ENCODE data around the gene CCNI.
"Not testable (repeated sequence)": the region's sequence is repeated elsewhere in the genome, so short reads cannot be mapped to it uniquely, and the experiment has no call there.

CCNI gene, protein sequence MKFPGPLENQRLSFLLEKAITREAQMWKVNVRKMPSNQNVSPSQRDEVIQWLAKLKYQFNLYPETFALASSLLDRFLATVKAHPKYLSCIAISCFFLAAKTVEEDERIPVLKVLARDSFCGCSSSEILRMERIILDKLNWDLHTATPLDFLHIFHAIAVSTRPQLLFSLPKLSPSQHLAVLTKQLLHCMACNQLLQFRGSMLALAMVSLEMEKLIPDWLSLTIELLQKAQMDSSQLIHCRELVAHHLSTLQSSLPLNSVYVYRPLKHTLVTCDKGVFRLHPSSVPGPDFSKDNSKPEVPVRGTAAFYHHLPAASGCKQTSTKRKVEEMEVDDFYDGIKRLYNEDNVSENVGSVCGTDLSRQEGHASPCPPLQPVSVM

DNA sequence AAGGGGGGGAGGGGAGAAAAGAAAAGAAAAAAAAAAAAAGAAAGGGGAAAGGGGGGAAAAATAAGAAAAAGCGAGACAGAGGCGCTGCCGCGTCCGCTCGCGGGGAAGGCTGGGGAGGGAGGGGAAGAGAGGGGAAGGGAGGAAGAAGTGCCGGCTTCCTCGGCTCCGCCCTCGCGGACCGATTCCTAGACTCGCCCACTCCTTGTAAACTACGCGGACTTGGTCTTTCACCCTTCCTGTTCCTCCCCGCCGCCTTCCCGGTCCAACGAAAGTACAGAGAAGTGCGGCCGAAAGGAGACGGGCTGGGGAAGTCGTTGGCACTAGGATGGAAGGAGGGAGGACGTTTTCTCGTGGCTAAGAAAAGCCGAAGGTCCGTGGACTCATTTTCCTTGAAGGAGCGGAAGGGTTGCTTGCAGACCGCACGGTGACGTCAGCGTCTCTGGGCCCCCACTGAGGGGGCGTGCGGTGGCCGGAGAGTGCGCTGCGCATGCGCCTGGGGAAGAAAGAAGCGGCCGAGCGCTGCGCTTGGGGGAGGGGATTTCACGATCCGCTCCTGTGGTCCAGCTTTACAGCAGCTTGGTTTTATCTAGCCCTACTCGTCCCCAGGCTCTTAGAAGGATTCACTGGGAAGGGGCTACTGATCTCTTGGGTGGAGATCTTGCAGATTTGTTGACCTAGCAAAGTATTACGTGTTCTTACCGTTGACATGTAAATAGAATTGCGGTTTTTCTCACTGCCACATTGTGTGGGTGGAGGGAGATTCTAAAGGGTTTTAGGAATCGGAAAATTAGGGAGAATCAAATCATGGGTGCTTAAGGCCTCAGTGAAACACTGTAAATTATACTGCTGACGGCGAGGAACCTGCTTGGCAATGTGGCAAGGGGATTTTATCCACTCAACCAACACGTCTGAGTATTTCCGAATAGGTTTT lies at the start of gene CCNI:
Gene CCNI (minus strand): TSS at position 121 of the 931 bp plus-strand sequence. CDS start 9,627 bp downstream, outside the sequence.
- peak; percentile 90 to 92 for DNase-seq

DNA sequence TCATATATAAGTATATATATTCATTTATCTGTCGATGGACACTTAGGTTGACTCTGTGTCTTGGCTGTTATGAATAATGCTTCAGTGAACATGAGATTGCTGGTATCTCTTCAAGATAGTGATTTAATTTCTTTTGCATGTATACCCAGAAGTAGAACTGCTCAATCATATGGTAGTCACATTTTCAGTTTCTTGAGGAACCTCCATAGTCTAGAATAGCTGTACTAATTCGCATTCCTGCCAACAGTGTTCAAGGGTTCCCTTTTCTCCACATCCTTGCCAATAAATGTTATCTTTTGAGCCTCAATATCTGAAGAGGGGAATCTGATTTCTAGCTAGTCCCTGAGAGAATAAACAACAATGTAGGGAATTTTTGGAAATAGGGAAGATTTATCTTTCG lies 48.8 kb upstream of the CCNI start:
- DNase-seq, result no peak

DNA sequence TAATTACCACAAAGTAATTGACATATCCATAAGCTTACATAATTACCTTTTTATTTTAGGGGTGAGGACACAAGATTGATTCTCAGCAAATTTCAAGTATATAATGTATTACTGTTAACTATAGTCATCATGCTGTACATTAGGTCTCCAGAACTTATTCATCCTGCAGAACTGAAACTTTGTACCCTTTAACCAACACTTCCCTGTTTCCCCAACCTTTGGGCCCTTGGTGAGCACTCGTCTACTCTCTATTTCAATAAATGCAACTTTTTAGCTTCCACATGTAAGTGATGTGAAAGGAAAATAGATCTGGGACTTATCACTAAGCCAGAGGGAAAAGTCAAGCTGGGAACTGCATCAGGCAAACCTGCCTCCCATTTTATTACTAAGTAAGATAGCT lies 47.6 kb upstream of the CCNI start:
- DNase-seq, result no peak

DNA sequence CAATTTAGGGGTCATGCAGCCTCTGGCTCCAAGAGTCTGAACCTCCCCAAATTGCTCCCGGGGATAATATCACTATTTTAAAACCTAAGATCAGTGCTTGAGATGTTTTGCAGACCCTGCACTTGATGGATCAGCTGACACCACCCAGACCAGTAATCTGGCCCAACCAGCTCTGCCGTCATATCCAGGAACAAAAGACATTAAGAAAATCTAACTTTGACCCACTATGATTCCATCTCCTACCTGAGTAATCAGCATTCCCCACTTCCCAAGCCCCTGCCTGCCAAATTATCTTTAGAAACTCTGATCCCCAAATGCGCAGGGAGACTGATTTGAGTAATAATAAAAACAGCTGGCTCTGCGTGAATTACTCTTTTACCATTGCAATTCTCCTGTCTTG lies 46.9 kb upstream of the CCNI start:
- DNase-seq, result no peak

DNA sequence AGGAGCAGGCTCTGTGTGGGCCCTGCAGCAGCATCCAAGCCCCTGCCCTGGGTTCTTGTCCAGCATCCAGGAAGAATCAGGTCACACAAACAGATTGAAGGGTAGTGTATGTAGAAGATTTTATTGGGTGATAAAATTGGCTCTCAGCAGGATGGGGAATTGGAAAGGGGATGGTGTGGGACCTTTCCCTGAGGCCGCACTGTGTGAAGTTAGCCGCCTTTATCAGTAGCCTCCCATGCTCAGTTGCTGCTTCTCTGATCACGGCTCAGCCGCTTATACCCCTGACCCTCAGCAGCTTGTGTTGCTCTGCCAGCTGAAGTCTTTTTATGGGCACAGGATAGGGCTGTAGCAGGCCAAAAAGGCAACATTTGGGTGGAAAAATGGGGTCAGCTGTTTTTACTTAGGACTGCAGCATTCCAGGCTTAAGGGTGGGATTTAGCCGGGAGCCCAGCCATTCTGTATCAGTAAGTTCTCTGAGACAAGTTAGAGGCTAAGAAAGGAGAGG lies 46.0 kb upstream of the CCNI start:
- no peak for DNase-seq

DNA sequence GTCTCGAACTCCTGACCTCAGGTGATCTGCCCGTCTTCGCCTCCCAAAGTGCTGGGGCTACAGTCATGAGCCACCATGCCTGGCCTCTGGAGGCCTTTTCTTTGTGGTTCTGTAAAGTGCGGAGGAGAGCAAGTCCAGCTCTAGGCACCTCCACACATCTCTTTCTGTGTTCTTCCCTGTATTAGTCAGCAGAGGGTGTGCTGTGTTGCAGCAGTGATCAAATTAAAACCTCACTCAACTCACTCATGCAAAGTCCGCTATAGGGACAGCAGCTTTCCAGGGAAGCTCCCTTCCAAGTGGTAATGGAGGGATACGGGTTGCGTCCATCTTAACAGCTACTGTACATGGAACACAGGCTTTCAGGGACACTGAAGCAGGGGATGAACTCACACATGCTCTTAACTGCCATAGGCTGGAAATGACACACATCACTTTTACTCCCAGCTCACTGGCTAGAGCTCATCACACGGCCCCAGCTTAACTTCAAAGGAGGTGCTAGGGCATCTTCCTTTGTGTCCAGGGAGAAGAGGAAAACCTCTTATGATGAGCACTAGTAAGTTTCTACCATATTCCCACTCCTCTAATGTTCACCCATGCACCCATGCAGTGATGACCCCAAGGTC lies 45.2 kb upstream of the CCNI start:
- DNase-seq, result no peak

DNA sequence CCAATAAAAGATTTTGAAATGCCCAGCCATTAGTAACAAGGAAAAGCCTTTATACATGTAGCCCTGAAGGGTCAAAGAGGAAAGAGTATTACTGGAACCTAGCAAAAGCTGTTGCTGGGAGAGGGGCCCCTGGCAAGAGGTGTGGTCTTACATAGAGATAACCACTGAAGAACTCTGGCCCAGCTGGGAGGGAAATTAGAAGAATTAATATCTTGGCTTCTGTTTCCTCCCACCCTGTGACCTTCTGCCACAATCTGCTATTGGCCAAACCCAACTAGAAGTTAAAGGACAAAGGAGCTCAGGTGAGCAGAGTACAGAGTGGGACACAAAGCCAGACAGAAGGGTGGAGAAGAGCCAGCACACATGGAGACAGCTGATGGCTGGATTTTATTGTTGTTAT lies 41.9 kb upstream of the CCNI start:
- DNase-seq, result no peak

DNA sequence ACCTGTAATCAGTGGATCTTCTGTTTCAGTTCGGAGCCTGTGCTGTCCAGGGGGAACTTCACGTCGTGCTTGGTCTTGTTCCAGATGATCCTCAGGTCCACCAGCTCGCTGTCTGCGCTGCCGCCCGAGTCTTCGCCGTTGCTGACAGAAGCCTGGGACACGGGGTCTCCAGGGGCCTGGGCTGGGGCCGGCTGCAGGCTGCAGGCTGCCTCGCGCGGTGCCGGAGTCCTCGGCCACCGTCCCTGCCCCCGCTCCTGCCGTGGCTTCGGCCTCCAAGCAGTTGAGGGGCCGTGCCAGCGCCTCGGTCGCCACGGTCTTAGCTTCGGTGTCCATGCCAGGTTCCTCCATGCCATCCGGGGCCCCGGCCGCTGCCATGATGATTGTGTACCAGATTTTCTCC lies 37.3 kb upstream of the CCNI start:
- DNase-seq, result no peak

DNA sequence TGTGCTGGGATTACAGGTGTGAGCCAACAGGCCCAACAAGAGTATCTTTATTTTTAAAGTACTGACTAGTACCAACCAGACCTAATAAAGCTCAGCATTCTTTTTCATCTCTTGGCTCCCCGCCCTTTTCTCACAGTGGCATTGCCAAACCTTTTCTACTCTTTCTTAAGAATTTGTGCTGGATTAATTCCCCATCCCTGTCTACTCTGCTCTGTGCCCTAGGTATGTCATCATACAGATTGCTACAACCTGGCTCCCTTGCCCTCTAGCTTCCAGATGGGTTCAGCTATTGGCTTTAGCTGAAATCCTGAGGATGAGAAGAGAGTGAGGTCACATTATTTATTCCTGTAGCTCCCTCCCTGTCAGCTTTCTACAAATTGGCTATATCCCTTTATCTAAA lies 34.9 kb upstream of the CCNI start:
- DNase-seq, result no peak

DNA sequence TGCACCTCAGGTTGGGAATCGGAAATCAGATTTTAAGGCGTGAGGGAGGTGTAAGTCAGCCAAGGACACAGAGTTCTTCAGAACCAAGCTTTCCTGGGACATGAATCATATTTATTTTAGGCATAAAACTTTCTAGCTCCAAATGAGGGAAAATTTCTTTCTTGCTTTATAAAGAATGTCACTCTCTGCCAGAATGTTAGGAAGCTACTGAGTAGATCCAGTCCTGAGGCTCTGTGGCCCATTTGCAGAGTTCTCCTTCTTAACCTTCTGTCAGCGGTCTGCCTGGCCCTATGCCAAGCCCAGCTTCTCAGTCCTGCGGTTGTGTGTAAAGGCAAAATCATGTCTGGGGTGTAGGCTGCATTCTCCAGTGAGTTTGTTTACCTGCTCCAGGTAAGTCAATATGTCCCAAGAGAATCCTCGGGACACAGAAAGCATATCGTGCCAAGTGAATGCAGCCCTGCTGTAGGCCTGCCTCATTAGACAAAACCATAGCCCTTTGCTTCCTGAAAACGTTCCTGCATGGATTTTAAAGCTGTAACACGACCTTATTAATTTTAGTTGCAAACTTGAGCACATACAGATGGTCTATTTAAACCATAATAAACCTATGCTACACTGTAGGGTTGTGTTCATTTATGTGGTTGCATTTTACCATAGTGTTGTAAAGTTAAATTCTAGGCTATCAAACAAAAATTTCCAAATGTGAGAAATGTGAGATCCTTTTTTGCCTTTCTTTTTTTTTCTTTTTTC lies 29.2 kb upstream of the CCNI start:
- DNase-seq, result no peak

DNA sequence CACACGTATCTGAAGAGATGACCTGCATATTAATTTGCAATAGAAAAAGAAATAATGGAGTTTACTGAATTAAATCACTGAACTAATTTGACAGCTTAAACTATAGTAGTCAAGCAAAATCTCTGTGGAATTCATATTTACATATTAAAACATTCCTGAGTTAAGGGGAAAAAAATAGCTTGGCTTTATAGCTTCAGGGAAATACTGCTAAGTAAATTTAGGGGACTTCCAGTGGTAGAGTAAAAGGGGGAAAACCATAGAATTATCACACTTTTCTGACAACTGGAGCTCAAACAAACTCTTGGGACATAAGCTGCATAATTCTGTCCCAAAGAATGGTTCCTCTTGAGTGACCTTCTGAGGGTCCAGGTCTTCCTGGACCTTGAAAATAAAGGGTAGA lies 28.6 kb upstream of the CCNI start:
- DNase-seq, result no peak

DNA sequence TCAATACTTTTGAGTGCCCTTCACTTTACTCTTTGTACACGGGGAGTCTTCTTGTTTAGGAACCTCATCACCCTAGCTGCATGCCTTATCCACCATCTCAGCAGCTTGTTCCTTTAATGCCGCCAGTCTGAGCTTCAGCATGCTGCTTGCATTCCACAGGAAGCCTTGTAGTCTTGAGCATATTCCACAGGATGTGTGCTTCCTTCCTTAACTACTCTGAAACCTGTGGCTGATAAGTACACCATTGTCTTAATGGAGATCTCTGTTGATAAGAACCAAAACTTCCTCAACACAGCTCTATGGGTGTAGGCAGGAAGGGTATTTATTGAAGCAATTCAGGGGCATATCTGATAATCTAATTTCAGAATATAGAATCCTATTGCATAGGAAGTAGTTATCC lies 24.4 kb upstream of the CCNI start:
- no peak for DNase-seq

DNA sequence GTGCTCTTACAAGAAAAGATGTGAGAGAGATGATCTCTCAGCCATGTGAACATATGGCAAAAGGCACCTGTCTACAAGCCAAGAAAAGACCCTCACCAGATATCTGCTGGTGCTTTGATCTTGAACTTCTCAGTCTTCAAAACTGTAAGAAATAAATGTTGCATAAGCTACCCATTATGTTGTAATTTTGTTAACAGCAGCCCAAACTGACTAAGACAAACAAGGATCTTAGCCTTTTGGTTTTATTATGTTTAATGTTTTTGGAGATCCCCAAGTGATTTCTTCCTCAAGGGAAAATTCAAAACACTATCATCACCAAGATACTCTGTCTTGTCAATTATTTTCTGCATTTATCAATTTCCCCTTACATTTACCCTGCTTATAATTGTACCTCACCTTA lies 21.8 kb upstream of the CCNI start:
- no peak for DNase-seq

DNA sequence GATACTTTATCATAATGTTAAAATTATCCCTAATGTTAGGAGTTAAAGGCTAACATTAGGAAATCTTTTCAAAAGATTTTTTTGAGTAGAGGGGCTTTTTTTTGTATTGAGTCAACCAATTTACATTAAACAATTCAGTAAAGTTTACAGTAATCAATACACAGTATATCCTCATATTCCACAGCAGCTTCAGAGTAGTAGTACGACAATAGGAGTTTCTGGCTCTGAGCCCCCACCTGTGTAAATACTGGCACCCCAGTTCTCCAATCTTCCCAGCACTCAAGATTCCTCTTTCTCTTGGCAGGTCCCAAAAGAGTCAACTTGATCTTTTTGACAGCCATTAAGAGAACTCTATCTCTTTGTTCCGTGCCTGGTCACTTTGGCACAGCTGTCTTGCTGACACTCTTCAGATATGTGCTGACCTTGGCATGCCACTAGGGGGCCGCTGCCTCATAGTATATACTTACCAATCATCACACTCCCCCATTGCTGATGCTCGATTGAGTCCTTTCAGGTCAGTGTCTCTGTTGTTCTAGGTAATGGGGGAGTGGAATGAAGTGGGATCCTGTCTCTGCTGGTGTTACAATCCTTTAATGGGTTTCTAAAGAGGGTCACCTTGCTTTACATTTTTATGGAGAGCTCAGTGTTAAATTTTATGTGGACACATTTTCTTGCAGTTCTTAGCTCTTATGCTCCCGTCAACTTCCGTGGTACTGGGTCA lies 19.5 kb upstream of the CCNI start:
- DNase-seq, result peak; percentile 71 to 80

DNA sequence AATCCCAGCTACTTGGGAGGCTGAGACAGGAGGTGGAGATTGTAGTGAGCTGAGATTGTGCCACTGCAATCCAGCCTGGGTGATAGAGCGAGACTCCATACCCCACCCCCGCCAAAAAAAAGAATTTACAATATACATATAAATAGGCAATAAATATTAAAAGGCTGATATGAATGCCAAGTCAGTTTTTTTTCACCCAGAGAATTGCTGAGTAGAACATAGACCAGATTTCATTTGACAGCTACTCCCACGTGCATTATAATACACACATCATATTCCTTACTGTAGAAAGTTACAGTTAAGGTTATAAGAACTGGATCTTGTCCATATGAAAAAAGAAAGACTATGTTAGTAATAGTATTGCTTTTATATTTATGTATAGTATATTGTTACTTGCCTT lies 18.7 kb upstream of the CCNI start:
- no peak for DNase-seq

DNA sequence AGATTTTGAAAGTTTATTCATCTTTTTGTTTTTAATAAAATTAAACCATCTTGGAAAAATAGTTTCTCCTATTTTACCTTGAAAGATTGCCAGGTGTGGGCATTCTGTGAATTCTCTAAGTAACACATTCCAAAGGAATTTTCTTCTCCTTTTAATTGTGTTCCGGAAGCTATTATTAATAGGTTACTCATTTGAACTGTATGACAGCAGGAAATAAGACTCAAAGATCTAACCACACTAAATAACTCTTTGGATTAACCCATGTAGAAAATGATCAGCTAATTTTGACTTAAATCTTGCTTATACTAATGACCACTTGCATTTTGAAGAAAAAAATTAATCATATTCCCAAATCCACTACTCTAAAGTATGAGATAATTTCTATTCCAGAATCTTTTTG lies 17.6 kb upstream of the CCNI start:
- DNase-seq, result no peak

DNA sequence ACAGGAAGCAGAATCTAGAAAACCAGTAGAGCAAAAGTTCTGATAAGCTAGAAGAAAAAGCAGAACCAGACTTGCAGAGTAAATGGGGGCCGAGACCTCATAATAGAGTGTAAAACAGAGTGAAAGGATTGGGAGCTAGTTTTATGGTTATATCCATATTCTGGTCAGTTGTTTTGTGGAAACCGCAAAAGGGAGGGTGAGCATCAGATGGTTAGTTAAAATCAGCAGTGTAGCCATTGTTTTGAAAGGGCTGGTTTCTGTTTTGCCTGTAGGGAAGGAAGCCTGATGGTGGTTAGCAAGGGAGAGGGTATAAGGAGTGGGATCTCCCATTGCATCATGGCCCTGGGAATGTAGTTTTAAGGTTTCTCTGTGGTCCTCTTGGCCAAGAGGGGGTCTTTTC lies 17.2 kb upstream of the CCNI start:
- no peak for DNase-seq

DNA sequence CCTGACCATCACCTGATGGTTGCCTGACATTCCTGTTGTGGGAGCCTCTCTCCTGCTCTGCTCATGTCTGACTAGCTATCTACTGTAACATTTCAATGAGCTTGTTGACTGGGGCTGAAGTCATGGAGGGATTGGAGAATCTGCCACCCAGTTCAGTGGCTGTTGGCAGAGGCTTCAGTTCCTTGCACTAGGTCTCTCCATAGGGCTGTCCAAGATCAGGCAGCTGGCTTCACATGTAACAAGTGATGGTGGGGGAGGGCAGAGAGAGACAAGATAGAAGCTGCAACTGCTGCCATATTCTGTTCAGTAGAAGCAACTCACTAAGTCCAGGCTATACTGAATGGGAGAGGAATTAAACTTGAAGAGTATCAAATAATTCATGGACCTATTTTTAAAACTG lies 14.1 kb upstream of the CCNI start:
- DNase-seq, result no peak

DNA sequence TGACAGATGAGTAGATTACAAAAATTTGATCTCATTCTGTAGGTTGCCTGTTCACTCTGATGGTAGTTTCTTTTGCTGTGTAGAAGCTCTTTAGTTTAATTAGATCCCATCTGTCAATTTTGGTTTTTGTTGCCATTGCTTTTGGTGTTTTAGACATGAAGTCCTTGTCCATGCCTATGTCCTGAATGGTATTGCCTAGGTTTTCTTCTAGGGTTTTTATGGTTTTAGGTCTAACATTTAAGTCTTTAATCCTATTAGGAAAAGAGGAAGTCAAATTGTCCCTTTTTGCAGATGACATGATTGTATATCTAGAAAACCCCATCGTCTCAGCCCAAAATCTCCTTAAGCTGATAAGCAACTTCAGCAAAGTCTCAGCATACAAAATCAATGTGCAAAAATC lies 11.2 kb upstream of the CCNI start:
- DNase-seq, result not testable (repeated sequence)

DNA sequence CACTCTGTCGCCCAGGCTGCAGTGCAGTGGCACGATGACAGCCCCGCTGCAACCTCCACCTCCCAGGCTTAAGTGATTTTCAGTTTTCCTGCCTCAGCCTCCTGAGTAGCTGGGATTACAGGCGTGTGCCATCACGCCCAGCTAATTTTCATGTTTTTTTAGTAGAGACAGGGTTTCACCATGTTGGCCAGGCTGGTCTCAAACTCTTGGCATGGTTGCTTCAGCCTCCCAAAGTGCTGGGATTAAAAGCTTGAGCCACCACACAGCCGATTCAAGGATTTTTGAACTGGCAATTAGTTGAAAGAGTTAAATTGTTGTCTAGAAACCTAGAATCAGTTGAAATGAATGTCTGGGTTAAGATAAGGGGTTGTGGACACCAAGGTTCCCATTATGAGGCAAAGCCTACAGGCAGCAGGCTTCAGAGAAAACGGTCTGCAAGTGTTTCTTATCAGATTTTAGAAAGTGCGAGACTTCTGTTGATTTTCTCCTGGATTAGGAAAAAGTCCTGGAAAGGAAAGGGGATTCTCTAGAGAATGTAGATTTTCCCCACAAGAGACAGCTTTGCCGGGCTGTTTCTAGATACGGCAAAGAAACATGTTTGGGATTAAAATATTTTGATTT lies 8.3 kb upstream of the CCNI start:
- no peak for DNase-seq

DNA sequence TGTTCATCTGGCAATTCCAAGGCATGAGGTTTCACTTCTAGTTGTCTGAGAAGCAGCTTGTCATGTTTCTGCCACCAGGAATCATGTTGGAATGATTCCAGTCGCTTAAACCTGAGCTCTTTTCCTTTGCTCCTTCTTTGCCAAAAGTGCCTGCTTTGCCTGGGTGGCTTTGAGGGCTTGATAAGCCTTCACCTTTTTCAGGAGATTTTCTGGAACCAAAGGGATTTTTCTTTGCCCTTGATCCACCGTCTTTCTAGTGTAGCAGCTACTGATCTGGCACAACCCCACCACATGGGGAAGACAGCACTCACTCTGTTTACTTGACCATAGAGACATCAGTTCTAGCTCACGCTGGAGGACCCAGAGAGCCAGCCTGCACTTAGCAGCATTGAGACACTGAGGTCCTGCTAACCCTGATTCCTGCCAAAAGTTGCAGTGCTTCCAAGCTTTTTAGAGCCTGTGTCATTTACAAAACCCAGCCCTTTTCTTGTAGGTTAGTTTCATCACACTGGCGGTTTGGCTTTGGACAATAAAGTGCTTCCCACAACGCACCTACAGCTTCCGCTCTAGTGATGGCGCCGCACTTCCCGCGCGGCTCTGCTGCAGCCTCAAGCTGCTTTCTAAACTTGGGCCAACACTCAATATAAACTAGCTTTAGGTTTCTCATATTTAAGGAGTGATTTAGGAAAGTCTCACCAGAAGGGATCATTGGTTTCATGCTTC lies 7.3 kb upstream of the CCNI start:
- DNase-seq, result no peak

Measured in activated CD4-positive, alpha-beta T cell treated with anti-CD3 and anti-CD28 coated beads, Interleukin-2, amount 50 U/mL, for 48 hours (primary cell).